IPS-NIHi7 (cell line): ENCODE results near the gene MRI1.
"Not testable (repeated sequence)": the region's sequence is repeated elsewhere in the genome, so short reads cannot be mapped to it uniquely, and the experiment has no call there.

Experiments used
- DNase-seq: peaks from one replicate; pipeline ENCODE4 v3.0.0; 2012; ENCODE audit warnings: mixed read lengths; ENCODE audit errors: extremely low spot score

The MRI1 gene

GRCh38 chr19:13764101-13764807 is at the start of gene MRI1:
TSS of gene MRI1 (plus strand) at chr19:13764522. CDS start at chr19:13764589, 67 bp downstream.
- peak; percentile 78 for DNase-seq

- DNase-seq: no peak
These were observed 47.1 kb upstream of the MRI1 start for GRCh38 chr19:13717194-13717643.

- peak; percentile 61 for DNase-seq
These were observed 45.6 kb upstream of the MRI1 start for GRCh38 chr19:13718733-13719132.

GRCh38 chr19:13722146-13722545 is 42.2 kb upstream of the MRI1 start:
- no peak for DNase-seq

- no peak for DNase-seq
These were observed 41.1 kb upstream of the MRI1 start for GRCh38 chr19:13723206-13723605.

- no peak for DNase-seq
These were observed 38.0 kb upstream of the MRI1 start for GRCh38 chr19:13726323-13726722.

- DNase-seq: no peak
These were observed 36.5 kb upstream of the MRI1 start for GRCh38 chr19:13727798-13728197.

GRCh38 chr19:13729859-13730258 is 34.5 kb upstream of the MRI1 start:
- no peak for DNase-seq

GRCh38 chr19:13731147-13731964 is 33.0 kb upstream of the MRI1 start:
- peak; percentile 100 for DNase-seq

- no peak for DNase-seq
These were observed 32.0 kb upstream of the MRI1 start for GRCh38 chr19:13732337-13732736.

GRCh38 chr19:13734751-13735150 is 29.6 kb upstream of the MRI1 start:
- no peak for DNase-seq

GRCh38 chr19:13738073-13738472 is 26.2 kb upstream of the MRI1 start:
- no peak for DNase-seq

GRCh38 chr19:13741893-13742292 is 22.4 kb upstream of the MRI1 start:
- no peak for DNase-seq

- no peak for DNase-seq
These were observed 21.6 kb upstream of the MRI1 start for GRCh38 chr19:13742756-13743155.

GRCh38 chr19:13744174-13744573 is 20.1 kb upstream of the MRI1 start:
- DNase-seq: no peak

GRCh38 chr19:13747098-13747453 is 17.2 kb upstream of the MRI1 start:
- no peak for DNase-seq

- no peak for DNase-seq
These were observed 16.0 kb upstream of the MRI1 start for GRCh38 chr19:13748169-13748828.

GRCh38 chr19:13751436-13751835 is 12.9 kb upstream of the MRI1 start:
- DNase-seq: no peak

- DNase-seq: not testable (repeated sequence)
These were observed 10.7 kb upstream of the MRI1 start for GRCh38 chr19:13753622-13754021.

GRCh38 chr19:13756210-13756609 is 8.1 kb upstream of the MRI1 start:
- DNase-seq: no peak

- no peak for DNase-seq
These were observed 6.2 kb upstream of the MRI1 start for GRCh38 chr19:13757805-13758772.
